ENCODE measurements around the gene BAG5.
"Not testable (repeated sequence)": the region's sequence is repeated elsewhere in the genome, so short reads cannot be mapped to it uniquely, and the experiment has no call there.

Gene BAG5

DNA sequence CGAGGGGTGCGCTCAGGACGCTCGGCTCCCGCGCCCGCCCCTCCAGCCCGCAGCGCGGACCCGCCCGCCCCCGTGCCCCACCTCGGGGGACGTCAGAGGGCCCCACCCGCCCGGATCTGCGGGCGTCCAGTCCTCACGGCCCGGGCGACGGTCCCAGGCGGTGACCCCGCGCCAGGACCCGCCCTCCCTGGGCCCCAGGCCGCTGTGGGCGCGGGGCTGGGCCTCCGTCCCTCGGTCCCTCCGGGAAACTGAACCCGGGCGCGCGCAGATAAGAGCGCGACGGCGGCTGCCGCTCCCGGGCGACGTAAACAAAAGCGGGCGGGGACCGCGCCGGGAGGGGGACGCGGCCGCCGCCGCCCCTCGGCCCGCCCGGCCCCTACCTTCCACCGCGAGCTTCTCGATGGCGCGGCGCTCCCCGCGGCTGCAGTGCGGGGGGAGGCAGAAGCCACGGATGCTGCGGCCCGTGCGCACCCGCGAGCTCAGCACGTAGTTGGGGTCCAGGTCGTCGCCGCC lies 41.0 kb downstream of the BAG5 start:
- no peak for DNase-seq

DNA sequence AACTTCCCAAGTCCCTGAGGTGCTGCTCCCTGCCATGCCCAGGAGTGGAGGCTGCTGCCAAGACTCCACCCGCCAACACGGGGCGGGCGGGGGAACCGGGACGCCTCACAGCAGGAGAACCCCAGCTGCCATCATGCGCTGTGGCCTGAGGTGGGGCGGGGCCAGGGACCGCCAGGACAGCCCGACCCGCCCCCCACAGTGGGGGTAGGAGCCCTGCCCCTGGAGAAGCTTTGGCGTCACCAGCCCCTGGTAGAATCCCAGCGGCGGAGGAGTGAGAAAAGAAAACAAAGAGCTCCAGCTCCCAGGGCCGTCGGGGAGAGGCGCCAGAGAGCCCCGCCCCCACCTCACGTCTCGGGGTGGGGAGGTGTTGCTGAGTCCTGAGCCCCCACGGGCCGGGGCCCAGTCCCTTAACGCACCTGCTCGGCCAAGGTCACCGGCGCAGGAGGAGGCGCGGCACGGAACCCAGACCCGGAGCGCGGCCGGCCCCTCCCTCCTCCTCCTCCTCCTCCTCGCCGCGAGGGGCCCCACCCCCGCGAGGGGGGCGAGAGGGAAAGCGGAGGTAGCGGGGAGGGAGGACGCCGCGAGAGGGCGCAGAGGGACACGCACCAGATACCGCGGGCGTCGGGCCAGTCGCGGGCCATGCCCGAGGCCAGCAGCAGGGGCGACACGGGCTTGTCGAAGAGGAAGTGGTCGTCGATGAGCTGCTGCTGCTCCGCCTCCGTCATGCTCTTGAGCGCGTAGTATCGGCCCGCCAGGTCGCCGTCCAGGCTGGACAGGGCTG lies 41.6 kb downstream of the BAG5 start:
- DNase-seq, result peak; percentile 61

DNA sequence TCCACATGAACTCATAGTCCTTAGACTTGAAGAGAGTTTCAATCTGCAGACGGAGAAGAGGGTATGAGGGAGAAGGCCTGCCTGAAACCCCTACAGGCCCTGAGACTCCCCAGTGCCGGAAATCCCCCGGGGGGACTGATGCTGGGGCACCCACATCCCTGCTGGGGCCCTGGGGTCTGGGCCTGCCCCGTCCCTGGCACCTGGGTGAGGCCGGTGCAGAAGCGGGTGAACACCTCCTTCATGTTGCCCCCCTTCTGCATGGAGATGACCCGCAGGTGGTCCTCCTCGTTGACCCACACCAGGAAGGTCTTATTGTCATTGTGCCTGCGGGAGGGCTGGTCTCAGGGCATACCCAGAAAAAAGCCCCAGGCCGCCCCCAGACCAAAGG lies 42.2 kb downstream of the BAG5 start:
- no peak for DNase-seq

DNA sequence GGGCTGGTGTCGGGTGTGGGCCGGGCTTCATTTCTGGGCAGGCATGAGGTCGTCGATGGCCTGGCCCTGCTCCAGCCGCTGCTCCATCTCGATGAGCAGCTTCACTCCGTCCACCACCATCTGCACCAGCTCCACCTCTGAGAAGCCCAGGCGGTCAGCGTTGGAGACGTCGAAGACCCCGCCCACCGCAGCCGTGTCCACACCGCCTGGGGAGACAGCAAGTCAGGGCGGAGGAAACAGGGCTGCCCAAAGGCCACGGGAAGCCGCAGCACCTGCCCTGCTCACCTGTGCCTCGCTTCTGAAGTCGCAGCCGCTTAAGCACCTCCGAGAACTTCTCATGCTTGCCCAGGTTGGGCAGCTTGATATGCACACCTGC lies 42.6 kb downstream of the BAG5 start:
- no peak for DNase-seq

DNA sequence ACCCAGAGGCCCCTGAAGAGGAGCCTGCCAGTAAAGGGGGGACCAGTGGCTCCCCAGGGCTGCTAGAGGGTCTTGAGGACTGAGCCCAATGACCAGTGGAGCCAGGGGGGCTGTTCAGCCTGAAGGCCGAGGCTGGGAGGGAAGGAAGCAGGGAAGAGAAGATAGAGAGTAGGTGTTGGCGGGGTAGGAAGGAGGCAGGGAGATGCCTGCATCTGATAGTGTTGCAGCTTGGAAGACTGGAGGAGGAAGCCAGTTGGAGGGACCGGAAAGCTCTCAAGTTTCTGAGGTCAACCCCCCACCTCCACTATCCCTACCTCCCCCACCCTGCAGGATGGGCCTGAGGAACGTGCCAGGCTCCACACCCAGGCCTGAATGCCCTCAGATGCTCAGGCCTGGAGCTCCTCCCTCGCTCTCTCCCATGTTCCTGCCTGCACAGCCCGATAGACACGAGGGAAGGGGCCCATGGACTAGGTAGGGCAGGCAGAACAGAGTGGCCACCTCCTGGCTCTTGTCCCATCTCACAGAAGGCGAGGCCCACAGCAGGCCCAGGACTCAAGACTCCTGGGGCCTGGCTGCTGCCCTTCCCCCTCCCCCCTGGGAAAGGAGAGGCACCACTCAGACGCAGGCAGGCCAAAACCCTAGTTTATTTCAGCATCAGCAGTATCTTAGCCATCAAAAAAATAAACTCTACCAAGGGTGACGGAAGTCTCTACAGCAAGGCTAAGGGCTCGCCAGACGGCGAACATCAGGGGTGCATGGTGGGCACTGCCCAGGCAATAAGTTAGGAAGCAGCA lies 43.2 kb downstream of the BAG5 start:
- DNase-seq, result no peak

DNA sequence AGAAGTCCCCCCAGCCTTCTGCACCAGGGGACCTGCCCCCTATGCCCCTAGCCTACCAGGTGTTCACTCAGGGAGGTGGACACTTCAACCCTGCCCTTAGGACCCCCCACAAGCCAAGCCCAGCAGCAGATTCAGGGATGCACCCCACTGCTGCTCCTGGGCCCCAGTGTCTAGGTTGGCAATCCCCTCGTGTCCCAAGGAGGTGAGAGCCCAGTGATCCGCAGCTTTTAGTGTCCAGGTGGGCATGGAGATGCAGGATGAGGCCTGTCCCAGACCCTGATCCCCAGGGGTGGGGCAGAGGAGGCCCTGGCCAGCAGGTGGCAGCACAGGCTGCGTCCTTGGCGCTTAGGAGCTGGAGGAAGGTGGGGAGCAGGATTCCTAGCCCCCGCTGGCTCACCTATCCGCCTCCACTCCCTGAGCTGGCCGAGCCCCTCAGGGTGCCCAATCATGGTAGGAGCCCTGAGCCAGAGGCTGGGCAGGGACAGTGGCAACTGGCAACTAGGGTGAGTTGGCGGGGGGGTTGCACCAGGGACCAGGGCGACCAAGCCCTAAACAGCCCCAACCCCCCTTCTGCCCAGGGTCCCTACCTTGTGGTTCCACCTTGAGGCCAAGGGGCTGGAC lies 43.9 kb downstream of the BAG5 start:
- peak; percentile 30 for DNase-seq

DNA sequence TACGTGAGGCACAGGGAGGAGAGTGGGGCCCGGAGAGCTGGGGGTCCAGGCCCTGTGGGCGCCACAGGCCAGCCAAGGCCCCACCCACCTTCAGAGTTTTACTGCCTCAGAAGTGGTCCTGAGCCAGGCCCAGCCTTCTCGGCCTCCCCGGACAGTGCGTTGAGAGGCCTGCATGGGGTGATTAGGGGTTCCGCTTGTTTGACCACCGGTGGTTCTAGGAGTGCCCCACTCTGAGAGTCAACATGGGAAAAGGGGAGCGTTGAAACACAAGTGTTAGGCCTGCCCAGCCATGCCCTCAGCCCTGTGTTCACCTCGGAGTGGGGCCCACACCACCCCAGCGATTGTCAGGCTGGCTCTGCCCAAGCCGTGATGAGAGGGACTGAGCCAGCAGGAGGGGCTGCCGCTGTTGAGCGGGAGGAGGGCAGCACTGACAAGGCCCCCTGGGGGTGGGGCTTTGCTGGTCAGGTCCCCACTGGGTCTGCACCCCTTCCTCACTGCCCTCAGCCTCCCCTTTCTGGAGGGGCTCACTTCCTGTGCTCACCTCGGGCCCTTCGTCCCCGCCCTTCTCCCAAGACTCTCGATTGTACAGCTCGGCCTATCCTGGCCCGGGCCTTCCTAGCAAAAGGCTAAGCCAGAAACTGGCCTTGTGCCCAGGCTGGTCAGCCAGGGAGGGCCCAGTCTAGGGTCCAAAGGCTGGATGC lies 44.6 kb downstream of the BAG5 start:
- DNase-seq, result no peak

DNA sequence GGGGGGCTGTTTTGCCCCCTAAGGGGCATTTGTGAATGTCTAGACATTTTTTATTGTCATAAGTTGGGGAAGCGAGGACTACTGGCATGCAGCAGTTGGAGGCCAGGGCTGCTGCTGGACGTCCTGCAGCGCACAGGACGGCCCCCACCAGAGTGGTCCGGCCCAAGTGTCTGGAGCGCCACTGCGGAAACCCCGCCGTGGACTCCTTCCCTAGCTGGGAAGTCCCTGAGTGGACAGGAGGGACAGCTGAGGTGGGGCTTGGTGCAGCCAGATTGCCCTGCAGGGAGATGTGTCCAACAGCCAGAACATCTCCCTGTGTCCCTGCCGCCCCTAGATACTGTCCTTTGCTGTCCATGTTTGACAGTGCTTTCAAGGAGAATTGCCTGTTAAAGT lies 45.3 kb downstream of the BAG5 start:
- no peak for DNase-seq

DNA sequence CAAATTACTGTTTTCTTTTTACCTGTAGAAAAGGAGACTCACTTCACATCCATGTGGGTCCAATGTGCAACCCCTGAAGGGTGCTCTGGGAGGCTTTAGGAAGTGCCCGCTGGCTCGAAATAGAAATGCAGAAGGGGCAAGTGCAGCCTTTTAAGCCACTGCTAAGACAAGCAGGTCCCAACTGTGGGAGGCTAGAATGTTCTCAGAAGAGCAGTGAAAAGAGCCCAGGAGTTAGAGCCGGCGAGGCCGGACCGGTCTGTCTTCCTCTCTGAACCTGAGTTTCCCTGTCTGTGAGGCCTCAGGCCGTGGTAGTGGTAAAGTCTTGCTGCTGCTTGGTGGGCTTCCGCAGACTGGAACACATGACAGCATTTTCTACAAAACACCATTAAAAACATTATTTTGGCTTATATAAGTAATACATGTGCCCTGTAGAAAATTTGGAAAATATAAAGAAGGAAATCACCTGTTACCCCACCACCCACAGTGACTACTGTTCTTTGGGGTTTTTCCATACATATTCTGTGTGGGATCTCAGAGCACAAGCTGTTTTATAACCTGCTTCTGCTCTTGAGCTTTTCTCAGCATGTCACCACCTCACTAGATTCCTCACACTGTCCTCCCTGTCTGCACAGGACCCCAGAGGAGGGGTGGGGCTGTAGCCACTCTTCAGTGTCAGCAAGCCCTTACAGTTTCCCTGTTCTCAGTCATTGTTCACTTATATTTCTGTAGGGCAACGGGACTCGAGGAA lies 45.9 kb downstream of the BAG5 start:
- DNase-seq, result no peak

DNA sequence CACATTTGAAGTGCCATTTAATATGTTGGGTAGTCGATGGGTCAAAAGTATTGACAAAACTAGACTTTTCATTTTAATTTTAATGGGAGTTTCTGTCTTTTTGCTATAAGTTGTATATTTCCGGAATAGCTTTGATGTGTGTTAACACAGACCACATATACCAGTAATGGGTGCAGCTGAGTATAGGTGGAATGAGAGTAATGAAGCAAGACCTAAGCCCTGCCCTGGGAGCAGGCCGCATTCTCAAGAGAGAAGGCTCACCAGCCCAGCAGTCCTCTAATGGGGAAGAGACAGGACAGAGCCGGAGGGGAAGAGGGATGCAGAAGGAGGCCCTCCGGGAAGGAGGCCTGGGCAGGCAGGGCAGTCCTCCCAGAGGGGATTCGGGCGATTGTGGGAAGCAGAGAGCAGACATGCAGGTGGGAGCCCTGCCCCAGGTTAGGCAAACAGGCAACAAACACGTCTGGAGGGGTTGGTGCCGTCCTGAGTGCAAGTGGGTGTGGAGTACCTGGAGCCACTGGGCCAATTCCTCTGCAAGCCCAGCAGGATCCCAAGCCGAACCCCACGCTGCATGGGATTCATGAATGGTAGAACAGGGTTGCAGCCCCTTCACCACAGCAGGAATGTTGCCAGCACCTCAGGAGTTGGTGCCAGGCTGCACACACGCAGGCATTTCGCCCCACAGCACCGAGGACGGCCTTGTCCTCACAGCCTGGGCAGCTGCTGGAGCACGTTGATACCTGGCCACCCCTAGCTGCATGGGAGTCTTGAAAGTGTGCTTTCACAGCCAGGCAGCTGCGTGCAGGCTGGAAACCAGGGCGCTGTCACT lies 47.6 kb downstream of the BAG5 start:
- no peak for DNase-seq

DNA sequence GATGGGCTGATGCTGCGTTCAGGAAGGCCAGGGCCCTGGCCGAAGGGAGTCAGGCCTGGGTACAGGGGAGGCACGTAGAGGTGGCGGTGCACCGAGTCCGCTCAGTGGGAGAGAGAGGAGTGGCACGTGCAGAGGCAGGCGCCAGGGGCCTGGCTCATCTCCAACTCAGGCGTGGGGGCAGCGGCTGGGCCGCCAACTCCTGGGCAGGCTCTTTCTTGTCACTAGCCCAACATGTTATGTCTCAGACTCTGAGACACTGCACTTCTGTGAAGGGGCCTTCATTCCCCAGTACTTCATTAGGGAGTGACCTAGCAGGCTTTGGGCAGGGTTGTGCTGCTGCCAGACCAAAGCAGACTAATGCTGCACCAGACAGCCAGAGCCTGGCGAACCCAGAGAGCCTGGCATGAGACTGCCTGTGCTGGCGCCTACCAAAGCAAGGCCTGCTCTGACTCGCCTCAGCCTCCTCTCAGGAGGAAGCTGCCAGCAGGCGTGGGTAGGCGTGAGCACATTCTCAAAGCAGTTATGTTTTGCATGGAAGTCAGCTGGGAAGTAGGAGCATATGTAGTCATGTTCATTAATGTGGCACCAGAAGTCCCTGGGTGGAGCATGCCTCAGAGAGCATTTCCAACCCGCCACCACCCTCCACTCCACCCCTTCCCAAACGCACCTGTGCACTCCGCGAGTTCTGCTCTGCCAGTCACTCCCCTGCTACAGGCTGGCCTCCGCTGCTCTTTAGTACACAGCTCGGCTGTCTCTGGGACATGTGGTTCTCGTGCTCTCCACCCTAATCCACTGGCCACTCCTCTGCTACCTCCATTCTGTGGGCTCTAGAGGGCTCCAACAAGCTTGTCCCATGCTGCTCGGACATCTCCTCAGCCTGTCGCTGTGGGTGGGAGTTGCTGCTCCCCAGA lies 49.5 kb downstream of the BAG5 start:
- DNase-seq, result no peak

DNA sequence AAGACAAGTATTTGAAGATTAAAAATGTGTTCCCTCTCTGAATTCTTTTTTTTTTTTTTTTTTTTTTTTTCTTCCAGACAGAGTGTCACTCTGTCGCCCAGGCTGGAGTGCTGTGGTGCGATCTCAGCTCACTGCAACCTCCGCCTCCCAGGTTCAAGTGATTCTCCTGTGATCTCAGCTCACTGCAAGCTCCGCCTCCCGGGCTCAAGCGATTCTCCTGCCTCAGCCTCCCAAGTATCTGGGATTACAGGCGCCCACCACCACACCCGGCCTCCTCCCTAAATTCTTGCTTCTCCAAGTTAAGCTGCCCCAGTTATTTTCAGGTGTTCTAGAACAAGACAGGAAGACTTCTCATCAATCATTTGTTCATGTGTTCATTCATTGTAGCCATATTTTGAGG lies 50.3 kb downstream of the BAG5 start:
- DNase-seq, result not testable (repeated sequence)

DNA sequence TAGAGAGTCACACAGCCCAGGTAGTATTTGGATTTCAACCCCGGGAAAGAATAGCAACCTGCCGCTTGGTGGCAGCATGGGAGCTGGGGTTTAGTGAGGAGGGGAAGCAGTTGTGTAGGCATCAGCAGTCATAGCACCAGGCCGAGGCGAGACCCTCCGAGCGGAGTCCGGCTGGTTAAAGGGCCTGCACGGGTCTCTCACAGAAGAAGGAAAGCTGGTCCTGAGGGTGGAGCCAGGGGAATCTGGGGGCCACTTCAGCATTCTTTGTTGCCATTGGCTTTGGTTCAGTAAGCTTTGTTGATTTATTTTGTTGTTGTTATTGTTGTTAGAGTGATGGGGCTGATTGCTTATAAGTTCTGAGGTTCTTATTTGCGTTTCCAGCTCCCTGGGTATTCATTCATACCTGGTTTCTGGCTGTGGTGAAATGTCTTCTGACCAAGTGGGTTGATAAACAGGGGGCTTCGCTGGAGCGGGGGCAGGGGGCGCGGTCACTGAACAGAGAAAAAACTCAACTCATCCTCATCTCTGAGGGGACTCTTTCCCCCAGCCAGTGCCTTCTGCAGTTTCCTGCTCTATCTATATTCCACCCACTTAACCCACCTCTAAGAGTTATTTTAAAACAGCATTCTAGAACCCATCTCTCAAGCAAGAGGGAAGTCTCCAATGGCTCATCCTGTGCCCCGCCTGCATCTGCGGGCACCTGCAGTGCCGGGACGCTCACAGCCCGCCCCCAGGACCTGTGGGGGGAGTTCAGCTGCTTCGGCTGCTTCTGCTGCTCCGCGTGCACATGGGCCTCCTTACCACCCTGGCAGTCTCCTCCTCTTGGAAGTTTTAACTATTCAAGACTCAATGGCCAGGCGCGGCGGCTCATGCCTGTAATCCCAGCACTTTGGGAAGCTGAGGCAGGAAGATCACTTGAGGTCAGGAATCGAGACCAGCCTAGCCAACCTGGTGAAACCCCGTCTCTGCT lies 51.4 kb downstream of the BAG5 start:
- no peak for DNase-seq

DNA sequence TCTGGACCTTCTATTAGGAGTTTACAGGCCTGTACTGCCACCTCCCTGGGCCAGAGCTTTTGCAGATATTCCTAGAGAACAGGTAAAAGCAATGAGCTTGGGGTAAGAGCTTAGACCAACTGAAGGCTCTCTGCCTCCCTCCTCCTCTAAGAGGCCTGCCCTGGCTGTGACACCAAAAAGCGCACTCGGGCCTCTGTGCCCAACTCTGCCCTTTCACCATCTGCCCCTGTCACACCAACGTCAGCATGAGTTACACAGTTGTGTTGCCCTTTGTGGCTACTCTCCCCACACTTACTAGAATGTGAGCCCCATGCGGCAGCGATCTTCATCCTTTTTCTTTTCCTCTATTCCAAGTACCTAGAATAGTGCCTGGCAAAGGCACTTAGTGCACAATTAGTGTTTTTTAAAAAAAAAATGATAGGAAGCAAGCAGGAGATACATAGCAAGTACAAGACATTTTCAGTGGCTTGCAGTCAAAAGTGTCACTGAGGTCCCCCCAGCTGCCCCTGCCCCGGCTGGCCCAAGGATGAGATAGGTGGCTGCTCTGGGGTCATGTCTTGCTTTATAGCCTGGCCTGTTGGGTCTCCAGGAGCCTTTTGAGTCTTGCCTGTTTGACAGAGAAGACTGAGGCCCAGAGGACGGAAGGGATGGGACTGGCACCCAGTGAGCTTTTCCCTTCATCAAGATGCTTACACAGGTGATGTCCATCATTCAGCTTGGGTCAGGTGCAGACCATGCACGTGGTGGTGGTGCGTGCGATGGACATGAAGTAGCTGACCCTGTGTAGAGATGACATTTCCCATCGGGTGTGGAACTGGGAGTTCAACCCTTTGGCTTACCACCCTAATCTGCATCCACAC lies 52.4 kb downstream of the BAG5 start:
- DNase-seq, result no peak

DNA sequence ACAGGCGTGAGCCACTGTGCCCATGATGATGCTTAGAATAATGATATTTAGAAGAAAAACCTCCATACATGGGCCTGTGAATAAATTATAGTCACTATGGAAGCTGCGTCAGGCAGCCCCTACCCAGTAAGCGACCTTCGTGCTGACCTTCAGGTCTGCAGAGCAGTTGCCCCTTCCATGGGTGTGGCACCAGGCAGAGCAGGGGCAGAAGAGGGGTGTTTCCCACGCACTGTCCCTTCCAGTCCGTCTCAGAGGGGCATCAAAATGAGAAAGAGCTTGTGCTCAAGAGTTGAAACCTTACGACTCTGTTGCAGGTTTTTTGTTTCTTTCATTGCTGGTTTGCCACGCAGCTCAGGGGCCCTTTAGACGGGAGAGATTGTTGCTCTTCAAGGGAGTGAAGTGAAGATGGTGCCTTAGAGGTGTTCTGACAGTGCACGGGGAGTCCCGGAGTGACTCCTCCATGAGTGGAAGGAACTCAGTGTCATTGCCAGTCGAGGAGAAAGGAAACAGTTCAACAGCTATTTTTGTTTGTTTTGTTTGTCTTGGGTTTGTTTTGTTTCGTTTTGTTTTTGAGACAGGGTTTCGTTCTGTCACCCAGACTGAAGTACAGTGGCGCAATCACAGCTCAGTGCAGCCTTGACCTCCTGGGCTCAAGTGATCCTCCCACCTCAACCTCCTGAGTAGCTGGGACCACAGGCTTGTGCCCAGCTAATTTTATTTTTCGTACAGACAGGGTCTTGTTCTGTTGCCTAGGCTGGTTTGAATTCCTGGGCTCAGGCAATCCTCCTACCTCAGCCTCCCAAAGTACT lies 53.7 kb downstream of the BAG5 start:
- no peak for DNase-seq

DNA sequence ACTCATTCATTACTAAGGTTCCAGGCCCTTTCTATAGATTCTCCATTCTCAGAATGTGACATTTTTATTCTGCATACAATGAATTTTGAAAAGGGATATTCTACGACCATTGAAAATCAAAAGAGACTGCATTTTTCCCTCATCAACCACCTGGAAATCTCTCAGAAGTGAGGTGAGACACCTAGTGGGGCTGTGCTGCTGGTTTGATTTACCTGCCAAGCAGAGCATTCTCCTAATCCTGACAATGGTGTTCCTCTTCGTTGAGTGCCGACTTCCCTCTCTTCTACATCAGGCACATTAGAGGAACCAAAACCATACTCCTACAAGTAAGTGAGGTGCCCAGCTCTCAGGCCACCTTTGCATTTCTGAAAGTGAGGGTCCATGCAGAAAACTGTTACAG lies 54.7 kb downstream of the BAG5 start:
- no peak for DNase-seq
